ENCODE data around the gene SCN2B. TPM values are rescaled to one million over a fixed set of nuclear protein-coding genes. Genes with fewer than 3 reads are reported as not detected.

Gene SCN2B
- total and polyA plus RNA-seq, 2 of the 4 experiments (the other 2 are of a cell fraction): under 0.01 to 0.05 TPM

DNA sequence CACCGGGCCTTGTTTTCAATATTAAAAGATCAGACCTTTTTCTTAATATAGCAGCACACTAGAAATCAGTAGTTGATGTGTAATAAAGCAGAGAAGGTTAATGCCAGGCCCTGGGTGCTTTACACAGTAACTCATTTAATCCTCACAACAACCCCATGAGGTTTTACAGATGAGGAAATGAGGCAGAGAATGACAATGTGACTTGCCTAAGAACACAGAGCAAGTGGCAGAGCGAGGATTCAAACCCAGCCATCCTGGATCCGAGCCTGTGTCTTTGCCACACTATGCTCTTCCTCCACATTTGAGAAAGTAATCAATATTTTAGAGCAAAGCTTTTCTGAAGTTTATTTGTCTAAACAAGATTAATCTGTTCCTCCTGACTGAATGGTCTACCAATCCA is 41.1 kb upstream of the SCN2B start:
- no TSS peak for BruUV-seq (replicated peaks)
- peaks cover 13% of the 10 kb centered on the region for H3K27me3 ChIP-seq (ENCODE audit: control insufficient read depth, insufficient read depth, low read length)

More for the DNA sequence above, 41.1 kb upstream of the SCN2B start:
- Histone ChIP-seq H3K27ac (ENCODE audit: insufficient read depth, low read length) (no peak overlapping the region), H3K56ac (ENCODE audit: extremely low read depth, insufficient read depth, low read length) (no peak overlapping the region), H3K9me3 (ENCODE audit: control insufficient read depth, insufficient read depth, low read length) (no peaks in the 10 kb centered on the region), H2BK5ac (ENCODE audit: low read depth, low read length, poor library complexity, severe bottlenecking) (no peak overlapping the region), H2BK120ac (ENCODE audit: low read depth, low read length) (no peak overlapping the region), H3K4me2 (ENCODE audit: low read depth, low read length) (no peak overlapping the region), H3K4ac (ENCODE audit: low read depth, low read length) (no peak overlapping the region), H4K91ac (ENCODE audit: insufficient read depth, low read depth, low read length) (no peak overlapping the region), H2BK15ac (ENCODE audit: low read depth, low read length) (no peak overlapping the region), H3K14ac (replicated peaks; ENCODE audit: low read depth, low read length) (no peak overlapping the region), H4K20me1 (ENCODE audit: insufficient read depth, low read length) (no peaks in the 10 kb centered on the region), H3K23ac (ENCODE audit: low read depth, low read length) (no peak overlapping the region), H3K36me3 (ENCODE audit: control insufficient read depth, insufficient read depth, low read length) (no peaks in the 10 kb centered on the region), H3K79me1 (ENCODE audit: low read depth in 1 of 2, low read length in 2 of 2) (no peaks in the 10 kb centered on the region), H3K18ac (ENCODE audit: low read depth, low read length) (no peak overlapping the region), H4K5ac (ENCODE audit: low read depth, low read length) (no peak overlapping the region), H2AFZ (replicated peaks; ENCODE audit: low read length, poor library complexity) (no peak overlapping the region), H3K4me1 (ENCODE audit: control insufficient read depth, insufficient read depth, low read length) (no peaks in the 10 kb centered on the region), H4K8ac (ENCODE audit: low read depth in 2 of 2, low read length in 2 of 2) (no peak overlapping the region), H3K4me3 (ENCODE audit: insufficient read depth, low read depth, low read length) (no peak overlapping the region), H2AK9ac (replicated peaks; ENCODE audit: low read depth, low read length, poor library complexity) (no peak overlapping the region), H3K9me1 (ENCODE audit: insufficient read depth, low read length) (no peaks in the 10 kb centered on the region), H2BK20ac (ENCODE audit: low read depth, low read length) (no peak overlapping the region), H3K9ac (ENCODE audit: low read depth, low read length) (no peak overlapping the region), H2AK5ac (ENCODE audit: low read depth, low read length) (no peak overlapping the region)
- intact Hi-C loops (cut with micrococcal nuclease): no loop called here
- ATAC-seq (ENCODE audit: low read depth) (no peak), DNase-seq (no peak)
- TF ChIP-seq RFX5 (IDR thresholded peaks at IDR 0.05; ENCODE audit: low read depth, low read length): no peak
- TF ChIP-seq, protein P1, sequence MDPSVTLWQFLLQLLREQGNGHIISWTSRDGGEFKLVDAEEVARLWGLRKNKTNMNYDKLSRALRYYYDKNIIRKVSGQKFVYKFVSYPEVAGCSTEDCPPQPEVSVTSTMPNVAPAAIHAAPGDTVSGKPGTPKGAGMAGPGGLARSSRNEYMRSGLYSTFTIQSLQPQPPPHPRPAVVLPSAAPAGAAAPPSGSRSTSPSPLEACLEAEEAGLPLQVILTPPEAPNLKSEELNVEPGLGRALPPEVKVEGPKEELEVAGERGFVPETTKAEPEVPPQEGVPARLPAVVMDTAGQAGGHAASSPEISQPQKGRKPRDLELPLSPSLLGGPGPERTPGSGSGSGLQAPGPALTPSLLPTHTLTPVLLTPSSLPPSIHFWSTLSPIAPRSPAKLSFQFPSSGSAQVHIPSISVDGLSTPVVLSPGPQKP (IDR thresholded peaks at IDR 0.05; ENCODE audit: borderline replicate concordance, low read depth, low read length): no peak
- TF ChIP-seq FOS (IDR thresholded peaks at IDR 0.05; ENCODE audit: low read depth, low read length): no peak
- no peak for TF ChIP-seq CHD1 (IDR thresholded peaks at IDR 0.05; ENCODE audit: low read depth, low read length)
- no peak for TF ChIP-seq SMC3 (IDR thresholded peaks at IDR 0.05; ENCODE audit: low read depth, low read length)
- TF ChIP-seq POLR2A (IDR thresholded peaks at IDR 0.05; ENCODE audit: low read depth, low read length): no peak
- TF ChIP-seq, protein P2, sequence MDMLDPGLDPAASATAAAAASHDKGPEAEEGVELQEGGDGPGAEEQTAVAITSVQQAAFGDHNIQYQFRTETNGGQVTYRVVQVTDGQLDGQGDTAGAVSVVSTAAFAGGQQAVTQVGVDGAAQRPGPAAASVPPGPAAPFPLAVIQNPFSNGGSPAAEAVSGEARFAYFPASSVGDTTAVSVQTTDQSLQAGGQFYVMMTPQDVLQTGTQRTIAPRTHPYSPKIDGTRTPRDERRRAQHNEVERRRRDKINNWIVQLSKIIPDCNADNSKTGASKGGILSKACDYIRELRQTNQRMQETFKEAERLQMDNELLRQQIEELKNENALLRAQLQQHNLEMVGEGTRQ (IDR thresholded peaks at IDR 0.05; ENCODE audit: low read depth, low read length): no peak
- TF ChIP-seq RCOR1 (IDR thresholded peaks at IDR 0.05; ENCODE audit: insufficient replicate concordance, low read length): no peak
- TF ChIP-seq MAZ (IDR thresholded peaks at IDR 0.05; ENCODE audit: borderline replicate concordance, low read depth, low read length): no peak
- no peak for TF ChIP-seq BHLHE40 (IDR thresholded peaks at IDR 0.05; ENCODE audit: low read depth, low read length)
- no peak for TF ChIP-seq CEBPB (IDR thresholded peaks at IDR 0.05; ENCODE audit: low read depth, low read length)
- no peak for TF ChIP-seq NFE2L2 (IDR thresholded peaks at IDR 0.05; ENCODE audit: low read depth, low read length)
- TF ChIP-seq, protein P3, sequence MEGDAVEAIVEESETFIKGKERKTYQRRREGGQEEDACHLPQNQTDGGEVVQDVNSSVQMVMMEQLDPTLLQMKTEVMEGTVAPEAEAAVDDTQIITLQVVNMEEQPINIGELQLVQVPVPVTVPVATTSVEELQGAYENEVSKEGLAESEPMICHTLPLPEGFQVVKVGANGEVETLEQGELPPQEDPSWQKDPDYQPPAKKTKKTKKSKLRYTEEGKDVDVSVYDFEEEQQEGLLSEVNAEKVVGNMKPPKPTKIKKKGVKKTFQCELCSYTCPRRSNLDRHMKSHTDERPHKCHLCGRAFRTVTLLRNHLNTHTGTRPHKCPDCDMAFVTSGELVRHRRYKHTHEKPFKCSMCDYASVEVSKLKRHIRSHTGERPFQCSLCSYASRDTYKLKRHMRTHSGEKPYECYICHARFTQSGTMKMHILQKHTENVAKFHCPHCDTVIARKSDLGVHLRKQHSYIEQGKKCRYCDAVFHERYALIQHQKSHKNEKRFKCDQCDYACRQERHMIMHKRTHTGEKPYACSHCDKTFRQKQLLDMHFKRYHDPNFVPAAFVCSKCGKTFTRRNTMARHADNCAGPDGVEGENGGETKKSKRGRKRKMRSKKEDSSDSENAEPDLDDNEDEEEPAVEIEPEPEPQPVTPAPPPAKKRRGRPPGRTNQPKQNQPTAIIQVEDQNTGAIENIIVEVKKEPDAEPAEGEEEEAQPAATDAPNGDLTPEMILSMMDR (conservative IDR thresholded peaks at IDR 0.05; ENCODE audit: low read depth, low read length): no peak
- in situ Hi-C loops (cut with MboI; ENCODE audit: low sequenced_read_pairs): no loop called here
- POLR2A ChIA-PET (ENCODE audit: unreplicated experiment): no interaction called here
- CTCF ChIA-PET: no interaction called here
- no CpG with 5 or more reads among the region's 3 CpGs for WGBS, 2 experiments (ENCODE audit: extremely low coverage in 2 of 2, insufficient read length in 1 of 2)
- dilution Hi-C loops (cut with HindIII; ENCODE audit: low sequenced_read_pairs, unreplicated experiment): no loop called here

Measured in IMR-90 (cell line).